ENCODE data around the gene MYLK.
"Not testable (repeated sequence)": the region's sequence is repeated elsewhere in the genome, so short reads cannot be mapped to it uniquely, and the experiment has no call there.

Gene MYLK

DNA sequence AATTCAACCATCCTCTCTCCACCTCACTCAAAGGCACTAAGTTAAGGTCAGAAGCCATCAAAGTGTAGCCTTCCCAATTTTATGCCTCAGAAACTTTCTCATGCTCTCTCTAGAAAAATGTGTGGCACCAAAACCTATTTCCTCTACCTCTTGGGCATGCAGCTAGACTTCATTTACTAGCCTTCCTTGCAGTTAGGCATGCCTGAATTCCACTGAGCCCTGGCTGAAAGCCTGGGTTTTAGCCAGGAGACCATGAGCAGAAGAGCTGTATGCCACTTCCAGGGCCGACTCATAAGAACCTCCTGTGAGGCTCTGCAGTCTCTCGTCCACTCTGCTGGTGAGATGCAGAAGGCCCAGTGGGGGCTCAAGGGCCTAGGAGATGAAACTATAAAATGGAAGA, 145.0 kb downstream of the MYLK start:
- no peaks in the 10 kb centered on the region for H3K79me2 ChIP-seq (ENCODE audit: insufficient read depth, low read depth)
- H4K20me1 ChIP-seq (ENCODE audit: insufficient read depth) = no peaks in the 10 kb centered on the region
- H3K4me2 ChIP-seq = no peak overlapping the region
- H3K36me3 ChIP-seq (ENCODE audit: insufficient read depth) = no peaks in the 10 kb centered on the region
- no peak overlapping the region for H3K9ac ChIP-seq
- H3K27ac ChIP-seq = no peak overlapping the region
- H2AFZ ChIP-seq (ENCODE audit: low read depth) = no peak overlapping the region
- H3K4me1 ChIP-seq (ENCODE audit: low read depth, poor library complexity, severe bottlenecking) = no peaks in the 10 kb centered on the region
- H3K4me3 ChIP-seq (IDR thresholded peaks at IDR 0.05; ENCODE audit: insufficient read depth, low read depth, low read length) = no peak overlapping the region
- TF ChIP-seq, protein P1, sequence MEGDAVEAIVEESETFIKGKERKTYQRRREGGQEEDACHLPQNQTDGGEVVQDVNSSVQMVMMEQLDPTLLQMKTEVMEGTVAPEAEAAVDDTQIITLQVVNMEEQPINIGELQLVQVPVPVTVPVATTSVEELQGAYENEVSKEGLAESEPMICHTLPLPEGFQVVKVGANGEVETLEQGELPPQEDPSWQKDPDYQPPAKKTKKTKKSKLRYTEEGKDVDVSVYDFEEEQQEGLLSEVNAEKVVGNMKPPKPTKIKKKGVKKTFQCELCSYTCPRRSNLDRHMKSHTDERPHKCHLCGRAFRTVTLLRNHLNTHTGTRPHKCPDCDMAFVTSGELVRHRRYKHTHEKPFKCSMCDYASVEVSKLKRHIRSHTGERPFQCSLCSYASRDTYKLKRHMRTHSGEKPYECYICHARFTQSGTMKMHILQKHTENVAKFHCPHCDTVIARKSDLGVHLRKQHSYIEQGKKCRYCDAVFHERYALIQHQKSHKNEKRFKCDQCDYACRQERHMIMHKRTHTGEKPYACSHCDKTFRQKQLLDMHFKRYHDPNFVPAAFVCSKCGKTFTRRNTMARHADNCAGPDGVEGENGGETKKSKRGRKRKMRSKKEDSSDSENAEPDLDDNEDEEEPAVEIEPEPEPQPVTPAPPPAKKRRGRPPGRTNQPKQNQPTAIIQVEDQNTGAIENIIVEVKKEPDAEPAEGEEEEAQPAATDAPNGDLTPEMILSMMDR (conservative IDR thresholded peaks at IDR 0.05; ENCODE audit: low read depth, low read length) = no peak
- H3K27me3 ChIP-seq (ENCODE audit: insufficient read depth, low read depth) = no peaks in the 10 kb centered on the region

DNA sequence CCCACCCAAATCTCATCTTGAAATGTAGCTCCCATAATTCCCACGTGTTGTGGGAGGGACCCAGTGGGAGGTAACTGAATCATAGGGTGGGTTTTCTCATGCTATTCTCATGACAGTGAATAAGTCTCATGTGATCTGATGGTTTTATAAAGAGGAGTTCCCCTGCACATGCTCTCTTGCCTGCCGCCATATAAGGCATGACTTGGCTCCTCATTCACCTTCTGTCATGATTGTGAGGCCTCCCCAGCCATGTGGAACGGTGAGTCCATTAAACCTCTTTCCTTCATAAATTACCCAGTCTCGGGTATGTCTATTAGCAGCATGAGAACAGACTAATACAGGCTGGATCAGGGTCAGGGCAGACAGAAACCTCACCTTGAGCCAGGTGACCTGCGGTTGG, 145.6 kb downstream of the MYLK start:
- not testable (repeated sequence) for H3K9ac ChIP-seq; H4K20me1 ChIP-seq (ENCODE audit: insufficient read depth); H3K79me2 ChIP-seq (ENCODE audit: insufficient read depth, low read depth); H3K4me1 ChIP-seq (ENCODE audit: low read depth, poor library complexity, severe bottlenecking); H3K36me3 ChIP-seq (ENCODE audit: insufficient read depth); H3K27me3 ChIP-seq (ENCODE audit: insufficient read depth, low read depth); H3K4me3 ChIP-seq (IDR thresholded peaks at IDR 0.05; ENCODE audit: insufficient read depth, low read depth, low read length); H3K27ac ChIP-seq; H3K4me2 ChIP-seq; H2AFZ ChIP-seq (ENCODE audit: low read depth)

DNA sequence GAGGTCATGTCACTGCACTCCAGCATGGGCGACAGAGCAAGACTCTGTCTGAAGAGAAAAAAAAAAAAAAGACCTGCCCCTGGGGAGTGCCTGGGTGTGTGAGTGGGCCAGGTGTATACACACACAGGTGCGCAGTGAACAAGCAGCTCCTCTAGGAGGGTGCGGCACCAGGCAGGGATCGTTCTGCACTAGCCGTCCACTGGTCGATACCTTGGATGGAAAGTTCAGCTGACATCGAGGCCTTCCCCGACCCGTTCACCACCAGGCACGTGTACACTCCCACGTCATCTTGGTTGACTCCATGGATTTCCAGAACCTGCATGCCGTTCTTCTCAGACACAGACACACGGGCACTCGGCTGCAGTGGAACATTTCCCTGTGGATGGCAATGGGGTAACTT, 147.0 kb downstream of the MYLK start:
- no peaks in the 10 kb centered on the region for H3K79me2 ChIP-seq (ENCODE audit: insufficient read depth, low read depth)
- no peak overlapping the region for H3K4me3 ChIP-seq (IDR thresholded peaks at IDR 0.05; ENCODE audit: insufficient read depth, low read depth, low read length)
- H3K4me1 ChIP-seq (ENCODE audit: low read depth, poor library complexity, severe bottlenecking) = no peaks in the 10 kb centered on the region
- TF ChIP-seq, protein P1 (conservative IDR thresholded peaks at IDR 0.05; ENCODE audit: low read depth, low read length) = no peak
- H3K36me3 ChIP-seq (ENCODE audit: insufficient read depth) = no peaks in the 10 kb centered on the region
- H3K4me2 ChIP-seq = no peak overlapping the region
- H3K9ac ChIP-seq = no peak overlapping the region
- H2AFZ ChIP-seq (ENCODE audit: low read depth) = no peak overlapping the region
- H3K27me3 ChIP-seq (ENCODE audit: insufficient read depth, low read depth) = no peaks in the 10 kb centered on the region
- H4K20me1 ChIP-seq (ENCODE audit: insufficient read depth) = no peaks in the 10 kb centered on the region
- H3K27ac ChIP-seq = no peak overlapping the region

DNA sequence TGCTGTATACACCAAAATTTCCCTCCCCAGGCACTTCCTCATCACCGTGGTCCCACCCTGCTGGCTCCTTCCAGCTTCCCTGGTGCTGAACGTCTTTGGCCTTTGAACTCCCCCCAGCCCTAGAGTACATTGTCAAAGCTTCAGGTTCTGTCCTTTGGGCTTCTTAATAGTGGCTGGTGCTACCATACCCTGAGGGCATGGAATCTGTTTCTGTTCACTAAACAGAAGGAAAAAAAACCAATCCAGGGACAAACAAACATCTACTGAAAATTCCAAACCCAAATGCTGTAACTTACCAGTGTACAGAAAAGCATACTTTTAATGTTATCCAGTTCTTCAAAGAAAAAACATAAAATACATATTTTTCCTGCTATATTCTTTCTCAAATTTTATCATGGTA, 148.7 kb downstream of the MYLK start:
- H3K4me1 ChIP-seq (ENCODE audit: low read depth, poor library complexity, severe bottlenecking) = no peaks in the 10 kb centered on the region

DNA sequence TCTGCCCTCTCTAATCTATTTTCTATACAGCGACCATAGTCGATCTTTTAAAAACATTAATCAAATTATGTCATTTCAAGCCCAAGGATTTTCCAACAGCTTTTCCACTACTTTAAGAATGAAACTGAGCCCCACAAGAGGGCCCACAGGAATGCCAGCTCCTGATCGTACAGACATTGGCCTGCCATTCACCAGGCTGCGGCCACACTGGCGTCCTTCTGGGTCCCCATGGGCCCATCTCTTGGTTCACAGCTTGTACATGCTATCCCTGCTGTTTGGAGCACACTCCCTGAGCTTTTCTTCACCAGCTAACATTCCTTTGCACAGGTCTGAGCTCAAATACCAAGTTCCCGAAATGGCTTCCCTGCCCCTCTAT, 149.6 kb downstream of the MYLK start:
- H3K9ac ChIP-seq = no peak overlapping the region
- H3K4me1 ChIP-seq (ENCODE audit: low read depth, poor library complexity, severe bottlenecking) = no peaks in the 10 kb centered on the region
- no peak overlapping the region for H3K27ac ChIP-seq
- TF ChIP-seq, protein P1 (conservative IDR thresholded peaks at IDR 0.05; ENCODE audit: low read depth, low read length) = no peak
- H3K27me3 ChIP-seq (ENCODE audit: insufficient read depth, low read depth) = no peaks in the 10 kb centered on the region
- no peak overlapping the region for H3K4me3 ChIP-seq (IDR thresholded peaks at IDR 0.05; ENCODE audit: insufficient read depth, low read depth, low read length)
- no peaks in the 10 kb centered on the region for H3K79me2 ChIP-seq (ENCODE audit: insufficient read depth, low read depth)
- no peaks in the 10 kb centered on the region for H4K20me1 ChIP-seq (ENCODE audit: insufficient read depth)
- no peak overlapping the region for H2AFZ ChIP-seq (ENCODE audit: low read depth)
- H3K4me2 ChIP-seq = no peak overlapping the region
- no peaks in the 10 kb centered on the region for H3K36me3 ChIP-seq (ENCODE audit: insufficient read depth)

More for the DNA sequence above, 148.7 kb downstream of the MYLK start:
- H3K9ac ChIP-seq = no peak overlapping the region
- H3K27me3 ChIP-seq (ENCODE audit: insufficient read depth, low read depth) = no peaks in the 10 kb centered on the region
- no peaks in the 10 kb centered on the region for H3K79me2 ChIP-seq (ENCODE audit: insufficient read depth, low read depth)
- TF ChIP-seq, protein P1 (conservative IDR thresholded peaks at IDR 0.05; ENCODE audit: low read depth, low read length) = no peak
- H3K4me3 ChIP-seq (IDR thresholded peaks at IDR 0.05; ENCODE audit: insufficient read depth, low read depth, low read length) = no peak overlapping the region
- no peak overlapping the region for H3K27ac ChIP-seq
- H3K36me3 ChIP-seq (ENCODE audit: insufficient read depth) = no peaks in the 10 kb centered on the region
- H4K20me1 ChIP-seq (ENCODE audit: insufficient read depth) = no peaks in the 10 kb centered on the region
- no peak overlapping the region for H3K4me2 ChIP-seq
- H2AFZ ChIP-seq (ENCODE audit: low read depth) = no peak overlapping the region
